ENCODE data around the gene ATP6V1B1.

The ATP6V1B1 gene

GRCh38 chr2:70893186-70893585 is 42.5 kb upstream of the ATP6V1B1 start:
- no peak for DNase-seq (ENCODE audit: low read depth, low spot score)
- TF ChIP-seq CTCF (IDR thresholded peaks at IDR 0.05; ENCODE audit: insufficient read depth, low read length, missing control alignments), result no peak
- ChIA-PET POLR2A (no interaction called here), CTCF (interaction anchor here (0.7 to 2.2 kb wide), 8 partner anchors 14 to 72 kb away, joined by 3 to 8 read pairs (median 3); no protein-coding TSS in a partner anchor)
- no peak overlapping the region for H3K4me3 ChIP-seq (ENCODE audit: low read depth, low read length)

- ChIA-PET CTCF (interaction anchor here (0.8 to 2.0 kb wide), 7 partner anchors 23 to 52 kb away, joined by 3 to 10 read pairs (median 3); partner anchors contain the start of gene ATP6V1B1), POLR2A (no interaction called here)
- no peak overlapping the region for H3K4me3 ChIP-seq (ENCODE audit: low read depth, low read length)
- no peak for DNase-seq (ENCODE audit: low read depth, low spot score)
- TF ChIP-seq CTCF (IDR thresholded peaks at IDR 0.05; ENCODE audit: insufficient read depth, low read length, missing control alignments), result no peak
These were observed 40.9 kb upstream of the ATP6V1B1 start for GRCh38 chr2:70894765-70895164.

- POLR2A ChIA-PET, result no interaction called here
- CTCF ChIA-PET, result interaction anchor here (1.2 to 2.0 kb wide), 4 partner anchors 25 to 52 kb away, joined by 3 to 10 read pairs (median 4); no protein-coding TSS in a partner anchor
- no peak overlapping the region for H3K4me3 ChIP-seq (ENCODE audit: low read depth, low read length)
- DNase-seq (ENCODE audit: low read depth, low spot score), result no peak
- no peak for TF ChIP-seq CTCF (IDR thresholded peaks at IDR 0.05; ENCODE audit: insufficient read depth, low read length, missing control alignments)
These were observed 40.5 kb upstream of the ATP6V1B1 start for GRCh38 chr2:70895249-70895648.

GRCh38 chr2:70895998-70896764 is 39.5 kb upstream of the ATP6V1B1 start:
- CTCF ChIA-PET, result interaction anchor here (0.6 to 2.0 kb wide), 7 partner anchors 23 to 69 kb away, joined by 3 to 10 read pairs (median 4); no protein-coding TSS in a partner anchor
- no peak for DNase-seq (ENCODE audit: low read depth, low spot score)
- TF ChIP-seq CTCF (IDR thresholded peaks at IDR 0.05; ENCODE audit: insufficient read depth, low read length, missing control alignments), result no peak
- POLR2A ChIA-PET, result no interaction called here
- H3K4me3 ChIP-seq (ENCODE audit: low read depth, low read length), result no peak overlapping the region

GRCh38 chr2:70896765-70897202 is 38.9 kb upstream of the ATP6V1B1 start:
- DNase-seq (ENCODE audit: low read depth, low spot score), result no peak
- TF ChIP-seq CTCF (IDR thresholded peaks at IDR 0.05; ENCODE audit: insufficient read depth, low read length, missing control alignments), result no peak
- ChIA-PET POLR2A (no interaction called here), CTCF (interaction anchor here (1.0 to 1.6 kb wide), 2 partner anchors 23 to 34 kb away, joined by 3 to 4 read pairs; no protein-coding TSS in a partner anchor)
- H3K4me3 ChIP-seq (ENCODE audit: low read depth, low read length), result no peak overlapping the region

- ChIA-PET CTCF (interaction anchor here (0.6 to 1.6 kb wide), 4 partner anchors 8 to 48 kb away, joined by 3 to 4 read pairs (median 4); no protein-coding TSS in a partner anchor), POLR2A (no interaction called here)
- TF ChIP-seq CTCF (IDR thresholded peaks at IDR 0.05; ENCODE audit: insufficient read depth, low read length, missing control alignments), result no peak
- DNase-seq (ENCODE audit: low read depth, low spot score), result no peak
- H3K4me3 ChIP-seq (ENCODE audit: low read depth, low read length), result no peak overlapping the region
These were observed 38.3 kb upstream of the ATP6V1B1 start for GRCh38 chr2:70897203-70897976.

Measured in AG04449 (cell line).